Activated T-helper 17 cell treated with anti-CD3 and anti-CD28 coated beads, Interleukin-2, amount 50 U/mL, for 72 hours (primary cell): Measurements from ENCODE around the gene PKN2. TPM values are rescaled to one million over a fixed set of nuclear protein-coding genes. Genes with fewer than 3 reads are reported as not detected.
"Not testable (repeated sequence)": the region's sequence is repeated elsewhere in the genome, so short reads cannot be mapped to it uniquely, and the experiment has no call there.

ENCODE experiments used
- ATAC-seq: fragments of 150-1000 bp; cut with Tn5 transposase; replicated peaks from 2 replicates; pipeline ENCODE4 v1.10.0; 2021; ENCODE audit warnings: mild to moderate bottlenecking, moderate library complexity
- H3K27ac Mint-ChIP-seq: one replicate; pipeline ENCODE4 v1.8.0; 2022; ENCODE audit warnings: mixed read lengths
- H3K27me3 Mint-ChIP-seq: one replicate; pipeline ENCODE4 v1.8.0; 2022; ENCODE audit warnings: mixed read lengths
- H3K36me3 Mint-ChIP-seq: one replicate; pipeline ENCODE4 v1.8.0; 2022; ENCODE audit warnings: low read depth, mild to moderate bottlenecking, mixed read lengths
- H3K4me1 Mint-ChIP-seq: one replicate; pipeline ENCODE4 v1.8.0; 2022; ENCODE audit warnings: mixed read lengths
- H3K4me3 Mint-ChIP-seq: one replicate; pipeline ENCODE4 v1.8.0; 2022; ENCODE audit warnings: mild to moderate bottlenecking, mixed read lengths
- H3K9me3 Mint-ChIP-seq: one replicate; pipeline ENCODE4 v1.8.0; 2022; ENCODE audit warnings: mixed read lengths
- total RNA-seq, 2 donors: library from RNA; stranded (reverse); gene quantifications; one replicate each; pipeline ENCODE4 v1.2.3, GENCODE V29; 2022

Gene PKN2
- total RNA-seq, 2 donors from 2014 or later, result 23.7 to 24.1 TPM

DNA sequence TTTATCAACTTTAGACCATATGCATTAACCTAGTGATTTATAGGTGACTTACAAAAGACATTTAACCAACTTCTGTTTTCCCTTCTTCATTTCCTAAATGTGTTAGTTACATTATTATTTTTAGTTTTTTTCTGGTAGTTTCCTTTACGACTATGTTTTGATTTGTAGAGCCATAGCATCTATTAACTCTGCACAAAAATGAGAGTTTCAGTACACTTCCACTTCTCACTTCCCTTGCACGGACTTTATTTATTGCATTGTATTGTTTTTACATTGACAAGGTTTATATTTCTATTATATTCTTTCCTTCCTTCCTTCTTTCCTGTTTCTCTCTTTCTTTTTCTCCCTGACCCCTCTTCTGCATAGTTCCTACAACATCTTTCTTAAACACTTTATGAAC, 14.7 kb downstream of the PKN2 start:
- Mint-ChIP-seq H3K27me3 (no peaks in the 10 kb centered on the region), H3K4me1 (peaks cover 19% of the 10 kb centered on the region), H3K27ac (no peak overlapping the region), H3K9me3 (no peaks in the 10 kb centered on the region), H3K4me3 (no peak overlapping the region), H3K36me3 (peaks cover 39% of the 10 kb centered on the region)
- ATAC-seq, result no peak

DNA sequence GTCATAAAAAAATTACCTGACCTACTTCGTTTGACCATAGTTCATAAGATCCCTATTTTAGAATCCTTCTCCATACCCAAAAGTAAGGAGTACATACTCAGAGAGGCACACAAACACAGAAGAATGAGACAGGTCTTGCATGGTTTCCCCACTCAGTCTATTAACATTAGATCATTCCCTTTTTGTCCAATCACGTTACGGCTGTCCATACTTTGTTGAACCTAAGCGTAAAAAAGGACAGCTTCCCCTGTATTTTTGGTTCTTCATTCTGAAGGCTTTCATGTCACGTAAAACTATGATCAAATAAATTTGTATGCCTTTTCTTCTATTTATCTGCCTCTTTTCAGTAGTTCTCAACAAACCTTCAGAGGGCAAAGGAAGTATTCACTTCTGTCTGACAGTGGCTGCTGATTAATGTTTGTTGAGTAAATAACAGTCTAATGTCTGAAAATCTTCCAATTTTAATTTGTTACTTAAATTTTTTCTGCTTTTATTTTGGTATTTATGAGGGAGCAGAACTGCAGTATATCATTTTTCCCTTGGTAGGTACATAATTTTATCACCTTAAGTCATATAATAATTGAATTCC, 16.4 kb downstream of the PKN2 start:
- Mint-ChIP-seq H3K4me3 (no peak overlapping the region), H3K4me1 (peaks cover 14% of the 10 kb centered on the region), H3K27ac (no peak overlapping the region), H3K9me3 (no peaks in the 10 kb centered on the region), H3K36me3 (peaks cover 30% of the 10 kb centered on the region), H3K27me3 (no peaks in the 10 kb centered on the region)
- no peak for ATAC-seq

DNA sequence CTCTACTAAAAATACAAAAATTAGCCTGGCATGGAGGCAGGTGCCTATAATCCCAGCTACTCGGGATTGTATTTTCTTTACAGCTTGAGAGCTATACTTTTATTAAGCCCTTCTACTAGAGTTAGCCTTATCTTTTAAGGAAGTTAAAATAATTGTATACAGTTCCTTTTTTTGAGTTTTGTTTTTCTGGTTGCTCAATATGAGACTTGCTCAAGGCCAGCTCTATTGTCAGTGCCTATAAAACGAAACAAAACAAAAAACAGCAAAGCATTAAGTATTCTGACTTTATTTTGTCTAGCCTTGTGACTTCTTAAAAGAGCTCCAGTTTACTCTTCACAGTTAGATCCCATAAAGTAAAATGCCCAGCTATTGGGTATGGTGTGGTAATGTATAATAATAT, 17.2 kb downstream of the PKN2 start:
- no peaks in the 10 kb centered on the region for H3K27me3 Mint-ChIP-seq
- no peak overlapping the region for H3K4me3 Mint-ChIP-seq
- ATAC-seq, result no peak
- H3K4me1 Mint-ChIP-seq, result peaks cover 7% of the 10 kb centered on the region
- H3K27ac Mint-ChIP-seq, result no peak overlapping the region
- peaks cover 23% of the 10 kb centered on the region for H3K36me3 Mint-ChIP-seq
- H3K9me3 Mint-ChIP-seq, result no peaks in the 10 kb centered on the region

DNA sequence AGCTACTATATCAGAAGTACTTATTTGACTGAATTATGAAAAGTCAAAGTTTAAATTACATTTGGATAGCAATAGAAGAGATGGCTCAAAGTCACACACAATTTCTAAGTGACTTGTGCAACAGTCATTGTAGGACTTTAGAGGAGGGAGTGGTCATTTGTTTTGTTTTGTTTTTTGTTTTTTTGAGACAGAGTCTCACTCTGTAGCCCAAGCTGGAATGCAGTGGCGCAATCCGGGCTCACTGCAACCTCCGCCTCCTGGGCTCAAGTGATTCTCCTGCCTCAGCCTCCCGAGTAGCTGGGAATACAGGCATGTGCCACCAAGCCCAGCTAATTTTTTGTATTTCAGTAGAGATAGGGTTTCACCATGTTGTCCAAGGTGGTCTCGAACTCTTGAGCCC, 17.7 kb downstream of the PKN2 start:
- peaks cover 20% of the 10 kb centered on the region for H3K36me3 Mint-ChIP-seq
- not testable (repeated sequence) for H3K4me1 Mint-ChIP-seq, H3K27me3 Mint-ChIP-seq, H3K4me3 Mint-ChIP-seq, H3K27ac Mint-ChIP-seq, ATAC-seq, H3K9me3 Mint-ChIP-seq

DNA sequence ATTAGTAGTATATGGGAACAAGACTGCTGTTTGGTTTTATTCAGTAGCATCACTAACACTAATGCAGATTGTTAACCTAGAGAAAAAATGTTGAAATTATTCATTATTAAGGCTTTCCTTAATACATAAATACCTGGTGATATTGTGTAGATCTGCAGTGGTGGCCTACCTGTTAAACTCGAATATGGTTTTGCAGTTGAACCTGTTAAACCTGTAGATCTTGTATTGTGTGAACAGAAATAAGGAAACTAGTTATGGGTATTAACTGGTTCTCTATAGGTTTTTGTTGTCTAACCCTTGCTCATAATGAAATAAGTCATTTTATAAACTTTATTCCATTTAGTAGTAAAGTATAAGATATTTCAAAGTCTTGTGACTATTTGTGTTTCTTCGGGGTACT, 23.9 kb downstream of the PKN2 start:
- Mint-ChIP-seq H3K4me1 (peaks cover 5% of the 10 kb centered on the region), H3K9me3 (no peaks in the 10 kb centered on the region)

DNA sequence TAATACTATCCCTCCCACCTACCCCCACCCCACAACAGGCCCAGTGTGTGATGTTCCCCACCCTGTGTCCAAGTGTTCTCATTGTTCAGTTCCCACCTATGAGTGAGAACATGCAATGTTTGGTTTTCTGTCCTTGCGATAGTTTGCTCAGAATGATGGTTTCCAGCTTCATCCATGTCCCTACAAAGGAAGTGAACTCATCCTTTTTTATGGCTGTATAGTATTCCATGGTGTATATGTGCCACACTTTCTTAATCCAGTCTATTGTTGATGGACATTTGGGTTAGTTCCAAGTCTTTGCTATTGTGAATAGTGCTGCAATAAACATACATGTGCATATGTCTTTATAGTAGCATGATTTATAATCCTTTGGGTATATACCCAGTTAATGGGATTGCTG, 28.8 kb downstream of the PKN2 start:
- ATAC-seq, H3K4me3 Mint-ChIP-seq, H3K4me1 Mint-ChIP-seq, H3K9me3 Mint-ChIP-seq, H3K27ac Mint-ChIP-seq, H3K27me3 Mint-ChIP-seq: not testable (repeated sequence)
- peaks cover 27% of the 10 kb centered on the region for H3K36me3 Mint-ChIP-seq

More for the DNA sequence above, 23.9 kb downstream of the PKN2 start:
- H3K27me3 Mint-ChIP-seq, result no peaks in the 10 kb centered on the region
- H3K4me3 Mint-ChIP-seq, result no peak overlapping the region
- no peak for ATAC-seq
- H3K36me3 Mint-ChIP-seq, result peaks cover 27% of the 10 kb centered on the region
- no peak overlapping the region for H3K27ac Mint-ChIP-seq

- H3K4me1 Mint-ChIP-seq, result peaks cover 19% of the 10 kb centered on the region
- H3K27ac Mint-ChIP-seq, H3K27me3 Mint-ChIP-seq, ATAC-seq, H3K9me3 Mint-ChIP-seq, H3K4me3 Mint-ChIP-seq, H3K36me3 Mint-ChIP-seq: not testable (repeated sequence)
Measured at GRCh38 chr1:88716571-88716970, 32.5 kb downstream of the PKN2 start.

- no peak overlapping the region for H3K4me3 Mint-ChIP-seq
- no peaks in the 10 kb centered on the region for H3K27me3 Mint-ChIP-seq
- no peak for ATAC-seq
- no peaks in the 10 kb centered on the region for H3K9me3 Mint-ChIP-seq
- H3K4me1 Mint-ChIP-seq, result peaks cover 17% of the 10 kb centered on the region
- peaks cover 2% of the 10 kb centered on the region for H3K36me3 Mint-ChIP-seq
- H3K27ac Mint-ChIP-seq, result no peak overlapping the region
Measured at GRCh38 chr1:88722492-88722891, 38.4 kb downstream of the PKN2 start.

DNA sequence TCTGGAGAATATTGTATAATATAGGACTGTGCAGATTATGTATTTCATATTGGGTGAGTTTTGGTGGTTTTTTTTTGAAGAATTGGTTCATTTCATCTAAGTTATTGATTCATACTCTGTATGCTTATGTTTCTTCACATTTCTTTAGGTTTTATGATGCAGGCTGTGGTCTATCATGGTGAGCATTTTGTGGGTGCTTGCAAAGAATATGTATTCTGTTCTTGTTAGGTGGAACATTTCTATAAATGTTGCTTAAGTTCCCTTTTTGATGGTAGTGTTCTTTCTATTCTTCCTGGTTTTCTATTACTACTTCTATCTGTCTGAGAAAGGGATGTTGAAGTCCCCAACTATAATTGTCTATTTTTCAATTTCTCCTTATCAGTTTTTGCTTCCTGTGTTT, 42.6 kb downstream of the PKN2 start:
- Mint-ChIP-seq H3K27me3 (no peaks in the 10 kb centered on the region), H3K4me3 (no peak overlapping the region), H3K9me3 (no peaks in the 10 kb centered on the region), H3K36me3 (peaks cover 28% of the 10 kb centered on the region), H3K27ac (no peak overlapping the region), H3K4me1 (peaks cover 16% of the 10 kb centered on the region)
- ATAC-seq, result no peak

GRCh38 chr1:88727205-88727604, 43.1 kb downstream of the PKN2 start:
- Mint-ChIP-seq H3K4me3 (no peak overlapping the region), H3K4me1 (peaks cover 16% of the 10 kb centered on the region), H3K36me3 (peaks cover 28% of the 10 kb centered on the region), H3K27me3 (no peaks in the 10 kb centered on the region), H3K9me3 (no peaks in the 10 kb centered on the region), H3K27ac (no peak overlapping the region)
- ATAC-seq, result no peak

- no peak overlapping the region for H3K27ac Mint-ChIP-seq
Measured at GRCh38 chr1:88729297-88729696, 45.2 kb downstream of the PKN2 start.

DNA sequence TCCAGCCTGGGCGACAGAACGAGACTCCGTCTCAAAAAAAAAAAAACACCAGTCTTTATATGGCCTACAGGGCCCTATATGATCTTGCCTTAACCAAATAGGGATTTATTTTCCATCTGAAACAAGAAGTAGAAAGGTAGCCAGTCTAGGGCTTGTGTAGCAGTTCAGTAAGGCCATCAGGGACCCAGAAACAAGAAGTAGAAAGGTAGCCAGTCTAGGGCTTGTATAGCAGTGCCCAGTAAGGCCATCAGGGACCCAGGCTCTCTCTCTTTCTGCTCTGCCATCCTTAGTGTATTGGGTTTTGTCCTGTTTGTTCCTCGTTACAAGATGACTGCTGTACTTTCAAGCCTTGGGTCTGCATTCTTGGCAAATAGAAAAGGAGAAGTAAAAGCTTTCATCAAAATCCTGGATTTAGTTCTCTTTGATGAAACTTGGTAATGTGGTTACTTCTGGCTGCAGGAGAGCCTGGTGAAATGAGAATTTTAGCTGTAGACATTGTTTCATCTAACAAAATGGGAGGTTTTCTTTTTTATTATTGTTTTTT, 46.1 kb downstream of the PKN2 start:
- Mint-ChIP-seq H3K4me1 (peaks cover 11% of the 10 kb centered on the region), H3K27me3 (no peaks in the 10 kb centered on the region), H3K27ac (no peak overlapping the region), H3K9me3 (peaks cover 5% of the 10 kb centered on the region), H3K36me3 (peaks cover 42% of the 10 kb centered on the region), H3K4me3 (no peak overlapping the region)
- no peak for ATAC-seq

More at GRCh38 chr1:88729297-88729696, 45.2 kb downstream of the PKN2 start:
- ATAC-seq, result no peak
- peaks cover 2% of the 10 kb centered on the region for H3K9me3 Mint-ChIP-seq
- H3K27me3 Mint-ChIP-seq, result no peaks in the 10 kb centered on the region
- peaks cover 11% of the 10 kb centered on the region for H3K4me1 Mint-ChIP-seq
- peaks cover 37% of the 10 kb centered on the region for H3K36me3 Mint-ChIP-seq
- no peak overlapping the region for H3K4me3 Mint-ChIP-seq

GRCh38 chr1:88730995-88731394, 46.9 kb downstream of the PKN2 start:
- no peak for ATAC-seq
- H3K9me3 Mint-ChIP-seq, result peaks cover 10% of the 10 kb centered on the region
- H3K4me1 Mint-ChIP-seq, result peaks cover 11% of the 10 kb centered on the region
- no peak overlapping the region for H3K27ac Mint-ChIP-seq
- H3K4me3 Mint-ChIP-seq, result no peak overlapping the region
- H3K27me3 Mint-ChIP-seq, result no peaks in the 10 kb centered on the region
- peaks cover 42% of the 10 kb centered on the region for H3K36me3 Mint-ChIP-seq

DNA sequence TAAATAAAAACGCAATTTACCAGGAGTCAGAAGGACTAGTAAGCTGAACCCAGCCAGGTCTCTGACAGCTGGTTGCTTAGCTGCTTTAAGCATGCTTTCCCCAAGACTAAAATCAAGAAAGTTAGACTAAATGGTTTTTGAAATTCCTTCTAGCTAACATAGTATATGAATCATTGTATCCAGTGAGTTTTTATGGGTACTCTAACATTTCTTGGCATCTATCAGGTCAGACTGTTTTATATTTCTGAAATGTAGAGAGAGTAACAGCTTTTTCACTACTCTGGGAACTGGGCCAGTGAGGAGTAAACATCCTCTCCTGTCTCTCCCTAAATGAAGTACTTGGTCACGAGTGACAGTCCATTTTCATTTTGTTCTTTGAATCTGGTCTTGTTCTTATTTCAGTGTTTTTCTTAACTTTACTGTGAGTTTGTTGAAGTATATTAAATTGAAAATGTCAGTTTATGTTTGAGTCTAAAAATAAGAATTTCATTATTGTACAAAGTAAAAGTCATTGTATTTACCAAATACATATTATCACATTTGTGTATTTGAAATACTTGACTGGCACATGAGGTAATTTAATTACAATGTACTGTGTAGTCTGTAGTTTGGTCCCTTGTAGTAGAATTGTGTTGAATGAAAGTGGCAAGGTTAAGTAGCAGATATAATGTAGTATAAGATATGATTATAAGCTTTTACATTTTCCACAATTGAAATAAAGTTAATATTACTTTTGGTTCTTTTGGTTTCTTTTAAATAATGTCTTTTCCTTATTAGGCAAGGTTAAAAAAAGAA, 47.6 kb downstream of the PKN2 start:
- Mint-ChIP-seq H3K4me1 (peaks cover 11% of the 10 kb centered on the region), H3K36me3 (peaks cover 42% of the 10 kb centered on the region), H3K27ac (no peak overlapping the region), H3K27me3 (no peaks in the 10 kb centered on the region), H3K4me3 (no peak overlapping the region), H3K9me3 (peaks cover 10% of the 10 kb centered on the region)
- ATAC-seq, result no peak

DNA sequence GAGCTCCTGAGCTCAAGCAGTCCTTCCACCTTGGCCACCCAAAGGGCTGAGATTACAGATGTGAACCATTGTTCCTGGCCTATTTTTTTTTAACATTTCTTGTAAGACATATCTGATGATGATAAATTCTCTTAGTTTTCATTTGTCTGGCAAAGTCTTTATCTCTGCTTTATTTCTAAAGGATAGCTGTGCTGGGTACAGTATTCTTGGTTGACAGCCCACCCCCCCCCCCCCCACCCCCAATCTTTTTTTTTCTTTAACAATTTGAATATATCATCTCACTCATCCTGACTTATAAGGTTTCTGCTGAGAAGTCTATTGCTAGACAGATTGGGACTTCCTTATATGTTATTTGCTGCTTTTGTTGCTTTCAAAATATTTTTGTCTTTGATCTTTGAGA, 51.3 kb downstream of the PKN2 start:
- no peak for ATAC-seq
- H3K4me1 Mint-ChIP-seq, result peaks cover 13% of the 10 kb centered on the region
- peaks cover 10% of the 10 kb centered on the region for H3K9me3 Mint-ChIP-seq
- no peaks in the 10 kb centered on the region for H3K27me3 Mint-ChIP-seq
- H3K4me3 Mint-ChIP-seq, result no peak overlapping the region
- H3K36me3 Mint-ChIP-seq, result peaks cover 14% of the 10 kb centered on the region
- no peak overlapping the region for H3K27ac Mint-ChIP-seq
